Neuronal stem cell (in vitro differentiated cells): ENCODE data around the gene DGKK.
"Not testable (repeated sequence)": the region's sequence is repeated elsewhere in the genome, so short reads cannot be mapped to it uniquely, and the experiment has no call there.

Experiments
- DNase-seq: peaks from one replicate; pipeline ENCODE4 v3.0.0-alpha.2; 2013; ENCODE audit warnings: low spot score
- H2AFZ ChIP-seq: one replicate; pipeline ENCODE4 v1.6.1; 2013; ENCODE audit warnings: mild to moderate bottlenecking, low read length, inconsistent platforms
- H2AK5ac ChIP-seq: 2 replicates; pipeline ENCODE4 v1.6.1; 2013; ENCODE audit warnings: low read depth, mild to moderate bottlenecking, inconsistent platforms, low read length, moderate library complexity, mixed read lengths
- H2BK120ac ChIP-seq: 2 replicates; pipeline ENCODE4 v1.6.1; 2013; ENCODE audit warnings: low read depth, mild to moderate bottlenecking, inconsistent platforms, low read length, moderate library complexity, mixed read lengths
- H2BK12ac ChIP-seq: one replicate; pipeline ENCODE4 v1.6.1; 2013; ENCODE audit warnings: low read length, inconsistent platforms
- H2BK15ac ChIP-seq: 2 replicates; pipeline ENCODE4 v1.6.1; 2013; ENCODE audit warnings: mild to moderate bottlenecking, low read length, inconsistent platforms, mixed read lengths
- H2BK5ac ChIP-seq: one replicate; pipeline ENCODE4 v1.6.1; 2013; ENCODE audit warnings: inconsistent platforms, mild to moderate bottlenecking, low read length, moderate library complexity
- H3K14ac ChIP-seq: one replicate; pipeline ENCODE4 v1.6.1; 2013; ENCODE audit warnings: low read length, inconsistent platforms
- H3K18ac ChIP-seq: 2 replicates; pipeline ENCODE4 v1.6.1; 2013; ENCODE audit warnings: low read length, inconsistent platforms
- H3K23ac ChIP-seq: 2 replicates; pipeline ENCODE4 v1.6.1; 2013; ENCODE audit warnings: low read depth, mild to moderate bottlenecking, mixed read lengths, low read length, inconsistent platforms; ENCODE audit not compliant: poor library complexity
- H3K27ac ChIP-seq: replicated peaks from 3 replicates; pipeline ENCODE4 v1.5.1; 2013; ENCODE audit warnings: low read length, inconsistent platforms
- H3K27me3 ChIP-seq, 3 experiments: 2 replicates each; pipeline ENCODE4 v1.6.1; 2013; ENCODE audit warnings: low read length in 3 of 3, mild to moderate bottlenecking in 2 of 3, inconsistent platforms in 1 of 3, low read depth in 1 of 3, mixed read lengths in 1 of 3, moderate library complexity in 1 of 3; ENCODE audit not compliant: control insufficient read depth in 3 of 3, insufficient read depth in 3 of 3
- H3K36me3 ChIP-seq, 2 donors: replicated peaks in 1 of 2; 2 replicates each; pipeline ENCODE4 v1.6.1; 2013; ENCODE audit warnings: low read length in 2 of 2; ENCODE audit not compliant: control insufficient read depth in 2 of 2, insufficient read depth in 2 of 2
- H3K4ac ChIP-seq: 2 replicates; pipeline ENCODE4 v1.6.1; 2013; ENCODE audit warnings: inconsistent platforms, mild to moderate bottlenecking, low read length, moderate library complexity
- H3K4me1 ChIP-seq, 2 donors: 1 replicate in 1 of 2; 2 replicates in 1 of 2; pipeline ENCODE4 v1.6.1; 2013; ENCODE audit warnings: low read length in 2 of 2, low read depth in 1 of 2; ENCODE audit not compliant: control insufficient read depth in 2 of 2, insufficient read depth in 1 of 2
- H3K4me2 ChIP-seq: one replicate; pipeline ENCODE4 v1.6.1; 2013; ENCODE audit warnings: mild to moderate bottlenecking, low read length, inconsistent platforms; ENCODE audit not compliant: insufficient read depth, poor library complexity, severe bottlenecking
- H3K4me3 ChIP-seq, 2 donors: 2 replicates each; pipeline ENCODE4 v1.5.1; 2013; ENCODE audit warnings: low read length in 2 of 2, mild to moderate bottlenecking in 2 of 2, inconsistent platforms in 1 of 2, moderate library complexity in 1 of 2
- H3K79me1 ChIP-seq: one replicate; pipeline ENCODE4 v1.6.1; 2013; ENCODE audit warnings: low read depth, mild to moderate bottlenecking, inconsistent platforms, low read length, moderate library complexity
- H3K9ac ChIP-seq: one replicate; pipeline ENCODE4 v1.6.1; 2013; ENCODE audit warnings: mild to moderate bottlenecking, low read depth, low read length, inconsistent platforms; ENCODE audit not compliant: poor library complexity
- H3K9me3 ChIP-seq, 2 donors: replicated peaks in 1 of 2; 2 replicates each; pipeline versions ENCODE3 to v1.6.1; 2013; ENCODE audit warnings: low read length in 2 of 2, mild to moderate bottlenecking in 2 of 2, inconsistent platforms in 1 of 2, low read depth in 1 of 2, mixed read lengths in 1 of 2, moderate library complexity in 1 of 2; ENCODE audit not compliant: control insufficient read depth in 2 of 2, insufficient read depth in 1 of 2
- H4K8ac ChIP-seq: one replicate; pipeline ENCODE4 v1.6.1; 2013; ENCODE audit warnings: low read depth, mild to moderate bottlenecking, inconsistent platforms, low read length, moderate library complexity
- H4K91ac ChIP-seq: one replicate; pipeline ENCODE4 v1.6.1; 2013; ENCODE audit warnings: low read length, low read depth, mild to moderate bottlenecking, inconsistent platforms; ENCODE audit not compliant: poor library complexity
- WGBS, 2 donors: extraction: QIAGEN DNeasy Blood & Tissue Kit; methylation state at CpG; one replicate each; pipeline ENCODE4 v1.1.7; 2013; ENCODE audit warnings: missing lambda C conversion rate in 2 of 2, mixed read lengths in 1 of 2; ENCODE audit not compliant: insufficient read length in 2 of 2, insufficient replicate concordance in 1 of 2; ENCODE audit errors: extremely low coverage in 2 of 2; 5-methylcytosine and 5-hydroxymethylcytosine counted together

The DGKK gene

DNA sequence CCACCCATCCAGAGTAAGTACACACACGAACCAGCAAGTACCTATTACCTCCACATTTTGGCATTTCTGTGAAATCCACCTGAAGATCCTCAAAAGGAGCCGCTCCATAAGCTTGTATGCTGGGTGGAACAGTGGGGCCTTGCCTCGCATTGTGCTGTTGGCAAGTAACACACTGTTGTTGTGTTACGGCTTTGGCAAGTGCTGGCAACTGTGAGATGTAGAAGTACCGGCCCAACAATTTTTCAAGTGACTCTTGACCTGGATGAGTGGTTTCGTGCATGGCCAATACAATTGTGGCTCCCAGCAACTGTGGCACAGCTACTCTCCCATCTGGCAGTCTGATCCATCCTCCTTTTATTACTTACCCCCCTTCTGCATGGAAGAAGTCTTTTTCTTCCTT lies 137.3 kb downstream of the DGKK start:
- no peak overlapping the region for H4K91ac ChIP-seq
- no peak overlapping the region for H2BK5ac ChIP-seq
- no peak overlapping the region for H3K4ac ChIP-seq
- H3K23ac ChIP-seq = no peak overlapping the region
- H2BK15ac ChIP-seq = no peak overlapping the region
- H3K14ac ChIP-seq = no peak overlapping the region
- H3K4me1 ChIP-seq = no peaks in the 10 kb centered on the region
- H3K4me3 ChIP-seq = no peak overlapping the region
- WGBS, 2 donors = no CpG with 5 or more reads among the region's 6 CpGs
- no peaks in the 10 kb centered on the region for H3K79me1 ChIP-seq
- no peak overlapping the region for H3K9ac ChIP-seq
- peaks cover 0 to 3% (median 0%) of the 10 kb centered on the region in 3 experiments for H3K27me3 ChIP-seq
- H3K36me3 ChIP-seq = no peaks in the 10 kb centered on the region
- no peaks in the 10 kb centered on the region for H3K9me3 ChIP-seq
- H2AK5ac ChIP-seq = no peak overlapping the region
- no peak overlapping the region for H4K8ac ChIP-seq
- no peak overlapping the region for H2BK12ac ChIP-seq
- H3K18ac ChIP-seq = no peak overlapping the region
- H3K27ac ChIP-seq = no peak overlapping the region
- no peak for DNase-seq
- no peak overlapping the region for H2AFZ ChIP-seq
- no peak overlapping the region for H3K4me2 ChIP-seq
- no peak overlapping the region for H2BK120ac ChIP-seq

DNA sequence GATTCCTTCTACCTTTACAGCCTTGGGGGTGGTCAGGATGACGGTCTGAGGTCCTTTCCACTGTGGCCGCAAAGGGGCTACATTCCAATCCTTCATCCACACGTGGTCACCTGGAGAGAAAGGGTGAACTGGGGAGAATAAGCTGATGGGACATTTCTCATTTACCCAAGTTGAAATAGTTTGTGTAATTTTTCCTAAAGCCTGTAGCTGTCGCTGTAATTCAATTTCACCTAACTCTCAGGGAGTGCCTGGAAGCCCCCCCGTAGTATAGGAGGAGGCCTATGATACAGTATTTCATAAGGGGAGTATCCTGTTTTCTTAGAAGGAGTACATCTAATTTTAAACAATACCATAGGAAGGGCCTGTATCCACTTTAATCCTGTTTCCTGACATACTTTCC lies 138.0 kb downstream of the DGKK start:
- not testable (repeated sequence) for H3K4me3 ChIP-seq, H3K27me3 ChIP-seq, H2AK5ac ChIP-seq, H3K23ac ChIP-seq, H3K18ac ChIP-seq, H2AFZ ChIP-seq, H3K9me3 ChIP-seq, H3K27ac ChIP-seq, H3K4me1 ChIP-seq, H3K79me1 ChIP-seq, H3K9ac ChIP-seq, H2BK12ac ChIP-seq, DNase-seq, H3K36me3 ChIP-seq, H2BK15ac ChIP-seq, H3K14ac ChIP-seq, H4K8ac ChIP-seq, H4K91ac ChIP-seq, H2BK5ac ChIP-seq, H3K4ac ChIP-seq, H3K4me2 ChIP-seq, H2BK120ac ChIP-seq
- no CpG with 5 or more reads among the region's 5 CpGs for WGBS, 2 donors

DNA sequence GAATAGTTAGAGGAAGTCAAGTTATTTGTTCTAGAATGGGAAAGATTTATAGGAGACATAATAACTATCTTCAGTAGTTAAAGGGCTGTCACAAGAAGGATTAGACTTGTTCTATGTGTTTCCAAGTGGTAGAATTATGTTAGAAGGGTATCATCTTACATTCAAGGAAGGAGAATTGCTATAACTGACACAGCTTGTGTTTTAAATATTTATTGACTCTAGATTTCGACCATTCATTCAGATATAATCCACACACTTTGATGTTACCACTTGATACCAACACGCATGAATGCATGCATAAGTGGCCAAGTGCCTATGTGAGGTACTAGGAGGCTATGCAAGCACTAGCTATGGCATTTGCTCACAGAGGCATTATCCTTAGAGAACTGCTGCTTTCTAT lies 143.4 kb downstream of the DGKK start:
- no peak overlapping the region for H4K91ac ChIP-seq
- H3K36me3 ChIP-seq = no peaks in the 10 kb centered on the region
- no peak overlapping the region for H3K23ac ChIP-seq
- no peak overlapping the region for H3K4ac ChIP-seq
- no peak overlapping the region for H2BK120ac ChIP-seq
- no peak overlapping the region for H3K14ac ChIP-seq
- WGBS, 2 donors = no CpG with 5 or more reads among the region's 2 CpGs
- no peak overlapping the region for H3K4me2 ChIP-seq
- DNase-seq = no peak
- no peak overlapping the region for H3K9ac ChIP-seq
- H3K27ac ChIP-seq = no peak overlapping the region
- H3K4me1 ChIP-seq = no peaks in the 10 kb centered on the region
- H2BK15ac ChIP-seq = no peak overlapping the region
- H3K18ac ChIP-seq = no peak overlapping the region
- no peaks in the 10 kb centered on the region for H3K9me3 ChIP-seq
- H3K27me3 ChIP-seq = peaks cover 0 to 3% (median 0%) of the 10 kb centered on the region in 3 experiments
- H2AK5ac ChIP-seq = no peak overlapping the region
- no peak overlapping the region for H3K4me3 ChIP-seq
- H2BK5ac ChIP-seq = no peak overlapping the region
- no peak overlapping the region for H2BK12ac ChIP-seq
- H3K79me1 ChIP-seq = no peaks in the 10 kb centered on the region
- no peak overlapping the region for H4K8ac ChIP-seq
- no peak overlapping the region for H2AFZ ChIP-seq
